ENCODE results near the gene CADPS.

The CADPS gene

GRCh38 chr3:62454916-62455315 lies 420.3 kb downstream of the CADPS start:
- H3K4me3 ChIP-seq (ENCODE audit: low read depth, low read length), result no peak overlapping the region
- H3K36me3 ChIP-seq, result no peaks in the 10 kb centered on the region
- no peaks in the 10 kb centered on the region for H3K4me1 ChIP-seq
- DNase-seq, result no peak
- TF ChIP-seq CTCF (IDR thresholded peaks at IDR 0.05; ENCODE audit: low read depth, low read length), result no peak
- H3K27me3 ChIP-seq, result no peaks in the 10 kb centered on the region
- no peaks in the 10 kb centered on the region for H3K9me3 ChIP-seq

- no peak overlapping the region for H3K4me3 ChIP-seq (ENCODE audit: low read depth, low read length)
- no peaks in the 10 kb centered on the region for H3K36me3 ChIP-seq
- H3K27me3 ChIP-seq, result no peaks in the 10 kb centered on the region
- H3K9me3 ChIP-seq, result no peaks in the 10 kb centered on the region
- DNase-seq, result no peak
- H3K4me1 ChIP-seq, result no peaks in the 10 kb centered on the region
- no peak for TF ChIP-seq CTCF (IDR thresholded peaks at IDR 0.05; ENCODE audit: low read depth, low read length)
Measured at GRCh38 chr3:62453448-62453847, 421.8 kb downstream of the CADPS start.

GRCh38 chr3:62451211-62451887 lies 423.9 kb downstream of the CADPS start:
- no peaks in the 10 kb centered on the region for H3K36me3 ChIP-seq
- no peak for DNase-seq
- no peaks in the 10 kb centered on the region for H3K4me1 ChIP-seq
- no peaks in the 10 kb centered on the region for H3K9me3 ChIP-seq
- no peak for TF ChIP-seq CTCF (IDR thresholded peaks at IDR 0.05; ENCODE audit: low read depth, low read length)
- no peaks in the 10 kb centered on the region for H3K27me3 ChIP-seq
- H3K4me3 ChIP-seq (ENCODE audit: low read depth, low read length), result no peak overlapping the region

- no peaks in the 10 kb centered on the region for H3K36me3 ChIP-seq
- TF ChIP-seq CTCF (IDR thresholded peaks at IDR 0.05; ENCODE audit: low read depth, low read length), result no peak
- H3K4me1 ChIP-seq, result no peaks in the 10 kb centered on the region
- no peaks in the 10 kb centered on the region for H3K27me3 ChIP-seq
- H3K9me3 ChIP-seq, result no peaks in the 10 kb centered on the region
- no peak overlapping the region for H3K4me3 ChIP-seq (ENCODE audit: low read depth, low read length)
- DNase-seq, result no peak
Measured at GRCh38 chr3:62446337-62446940, 428.8 kb downstream of the CADPS start.

GRCh38 chr3:62445275-62445674 lies 429.9 kb downstream of the CADPS start:
- no peak for DNase-seq
- Histone ChIP-seq H3K4me3 (ENCODE audit: low read depth, low read length) (no peak overlapping the region), H3K9me3 (no peaks in the 10 kb centered on the region), H3K4me1 (no peaks in the 10 kb centered on the region), H3K27me3 (no peaks in the 10 kb centered on the region), H3K36me3 (no peaks in the 10 kb centered on the region)
- TF ChIP-seq CTCF (IDR thresholded peaks at IDR 0.05; ENCODE audit: low read depth, low read length), result no peak

- Histone ChIP-seq H3K36me3 (no peaks in the 10 kb centered on the region), H3K4me3 (ENCODE audit: low read depth, low read length) (no peak overlapping the region), H3K9me3 (no peaks in the 10 kb centered on the region), H3K27me3 (no peaks in the 10 kb centered on the region), H3K4me1 (peaks cover 3% of the 10 kb centered on the region; the same call in 1 of the 2 replicates)
- no peak for TF ChIP-seq CTCF (IDR thresholded peaks at IDR 0.05; ENCODE audit: low read depth, low read length)
- no peak for DNase-seq
Measured at GRCh38 chr3:62439978-62440377, 435.2 kb downstream of the CADPS start.

Measured in BE2C (cell line).